HG03571 (cell line): Measurements from ENCODE around the gene ADI1.
"Not testable (repeated sequence)": the region's sequence is repeated elsewhere in the genome, so short reads cannot be mapped to it uniquely, and the experiment has no call there.

Experiments
- ATAC-seq: cut with Tn5 transposase; IDR thresholded peaks from one replicate; pipeline ENCODE4 v1.9.1; 2021; ENCODE audit not compliant: unreplicated experiment

ADI1 gene

DNA sequence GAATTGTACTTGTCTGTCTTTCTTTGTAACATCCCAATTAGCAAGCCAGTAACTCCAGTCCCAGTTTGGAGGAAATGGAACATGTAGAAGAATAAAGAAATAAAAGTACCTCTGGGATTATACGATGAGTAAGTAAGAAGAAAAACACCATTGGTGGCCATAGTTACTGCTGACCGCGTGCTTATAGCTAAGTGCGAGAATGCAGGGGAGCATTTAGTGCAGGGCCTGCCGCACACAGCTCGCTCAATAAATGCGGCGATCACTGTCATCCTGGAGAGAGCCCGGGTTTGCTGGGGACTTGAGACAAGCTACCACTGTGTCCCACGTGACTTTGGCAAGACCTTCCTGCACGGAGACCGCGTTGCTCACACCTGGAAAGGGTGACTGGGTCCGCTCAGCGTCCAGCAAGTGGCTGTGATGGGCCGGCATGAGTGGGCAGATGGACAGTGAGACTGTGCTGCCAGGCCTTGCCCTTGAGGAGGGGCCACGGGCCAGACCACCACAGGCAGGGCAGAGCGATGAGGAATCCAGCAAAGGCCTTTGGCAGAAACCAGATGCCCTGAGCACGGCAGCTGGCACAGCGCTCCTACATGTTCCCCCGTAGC is 54.8 kb downstream of the ADI1 start:
- ATAC-seq: no peak

DNA sequence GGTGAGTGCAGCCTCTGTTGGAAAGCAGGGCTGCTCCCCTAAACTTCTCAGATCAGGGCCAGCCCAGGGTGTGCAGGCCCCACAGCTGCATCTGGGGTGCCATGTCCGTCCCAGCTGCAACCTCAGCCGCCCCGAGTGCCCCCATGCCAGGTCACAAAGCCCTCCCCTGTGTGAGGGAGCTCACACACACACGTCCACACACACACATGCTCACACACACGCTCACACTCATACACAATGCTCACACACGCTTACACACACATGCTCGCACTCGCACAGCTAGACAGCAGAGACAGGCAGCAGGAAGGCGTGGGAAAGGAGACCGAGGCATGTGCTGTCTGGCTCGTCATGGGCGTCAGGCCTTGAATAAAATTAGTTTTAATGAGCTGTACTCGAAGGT is 55.4 kb downstream of the ADI1 start:
- ATAC-seq: no peak

DNA sequence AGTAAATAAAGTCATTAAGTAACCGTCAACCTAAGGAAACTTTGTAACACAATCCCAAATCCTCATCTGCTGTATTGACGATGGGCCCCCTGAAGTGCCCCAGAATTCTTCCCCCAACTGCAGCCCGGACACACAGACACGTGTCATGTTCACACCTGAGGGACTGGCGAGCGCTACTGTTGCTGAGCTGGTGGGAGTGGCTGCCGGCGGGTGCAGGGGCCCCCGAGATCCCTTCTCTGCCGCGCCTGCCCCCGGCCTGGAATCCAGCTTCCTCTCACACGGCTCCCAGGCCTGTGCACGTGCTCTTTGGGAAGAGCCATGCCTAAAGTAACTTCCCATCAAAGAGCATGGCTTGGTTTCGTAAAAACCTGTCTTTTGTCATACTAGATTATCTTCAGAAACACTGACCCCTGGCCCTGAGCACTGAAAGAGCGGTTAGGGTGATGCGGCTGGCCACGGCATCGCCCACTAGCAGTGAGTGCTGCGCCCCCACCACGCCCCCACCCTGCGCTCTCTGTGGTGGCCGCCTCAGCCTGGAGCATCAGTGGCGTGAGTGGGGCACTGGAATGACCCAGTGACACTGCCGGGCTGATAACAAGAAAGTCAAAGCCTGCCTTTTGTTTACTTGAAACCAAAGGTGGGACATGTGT is 56.0 kb downstream of the ADI1 start:
- no peak for ATAC-seq

GRCh38 chr2:3462493-3463104 is 56.7 kb downstream of the ADI1 start:
- ATAC-seq: peak; percentile 4

GRCh38 chr2:3461801-3462492 is 57.4 kb downstream of the ADI1 start:
- ATAC-seq: peak; percentile 79

DNA sequence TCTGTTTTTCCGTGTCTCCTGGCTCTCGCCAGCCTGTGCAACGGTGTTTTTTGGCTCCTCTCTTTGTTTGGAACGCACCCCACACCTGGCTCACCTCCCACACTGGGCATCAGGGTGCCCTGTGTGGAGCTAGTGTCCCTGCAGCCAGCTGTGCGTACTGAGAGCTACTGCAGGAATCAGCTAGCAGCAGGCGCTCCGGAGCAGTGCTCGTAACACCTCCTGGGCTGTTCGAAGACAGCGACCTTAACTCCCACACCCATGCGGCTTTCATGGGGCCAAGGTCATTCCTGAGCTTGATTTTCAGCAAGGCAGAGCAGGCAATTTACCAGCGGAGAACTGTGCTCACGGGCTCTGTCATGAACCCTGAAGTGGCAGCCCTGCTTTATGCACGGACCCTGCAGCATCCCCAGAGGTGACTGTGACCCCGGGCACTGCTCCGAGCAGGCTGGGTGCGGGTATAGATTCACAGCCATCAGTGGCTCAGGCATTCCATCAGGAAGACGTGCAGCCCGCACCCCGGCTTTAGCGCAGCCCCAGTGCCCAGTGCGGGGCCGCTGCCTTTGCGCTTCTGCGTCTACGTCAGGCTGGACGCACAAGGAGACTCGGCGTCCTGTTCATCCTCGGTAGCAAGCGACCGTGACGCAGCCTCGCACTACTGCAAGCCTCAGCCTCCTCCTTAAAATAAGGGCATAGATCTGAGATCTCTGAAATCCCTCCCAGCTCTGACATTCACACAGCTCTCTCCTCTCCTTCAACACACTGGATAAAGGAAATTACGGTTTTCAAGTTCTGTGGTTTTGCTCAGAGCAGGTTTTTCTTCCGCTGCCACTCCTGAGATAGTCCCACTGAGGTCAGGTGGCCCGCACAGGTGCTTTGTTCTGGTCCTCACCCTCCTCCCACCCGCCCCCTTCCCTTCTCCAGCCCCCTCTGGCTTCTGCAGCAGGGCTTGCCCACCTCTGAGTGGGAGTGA is 58.2 kb downstream of the ADI1 start:
- ATAC-seq: no peak

GRCh38 chr2:3460156-3460555 is 59.2 kb downstream of the ADI1 start:
- no peak for ATAC-seq

DNA sequence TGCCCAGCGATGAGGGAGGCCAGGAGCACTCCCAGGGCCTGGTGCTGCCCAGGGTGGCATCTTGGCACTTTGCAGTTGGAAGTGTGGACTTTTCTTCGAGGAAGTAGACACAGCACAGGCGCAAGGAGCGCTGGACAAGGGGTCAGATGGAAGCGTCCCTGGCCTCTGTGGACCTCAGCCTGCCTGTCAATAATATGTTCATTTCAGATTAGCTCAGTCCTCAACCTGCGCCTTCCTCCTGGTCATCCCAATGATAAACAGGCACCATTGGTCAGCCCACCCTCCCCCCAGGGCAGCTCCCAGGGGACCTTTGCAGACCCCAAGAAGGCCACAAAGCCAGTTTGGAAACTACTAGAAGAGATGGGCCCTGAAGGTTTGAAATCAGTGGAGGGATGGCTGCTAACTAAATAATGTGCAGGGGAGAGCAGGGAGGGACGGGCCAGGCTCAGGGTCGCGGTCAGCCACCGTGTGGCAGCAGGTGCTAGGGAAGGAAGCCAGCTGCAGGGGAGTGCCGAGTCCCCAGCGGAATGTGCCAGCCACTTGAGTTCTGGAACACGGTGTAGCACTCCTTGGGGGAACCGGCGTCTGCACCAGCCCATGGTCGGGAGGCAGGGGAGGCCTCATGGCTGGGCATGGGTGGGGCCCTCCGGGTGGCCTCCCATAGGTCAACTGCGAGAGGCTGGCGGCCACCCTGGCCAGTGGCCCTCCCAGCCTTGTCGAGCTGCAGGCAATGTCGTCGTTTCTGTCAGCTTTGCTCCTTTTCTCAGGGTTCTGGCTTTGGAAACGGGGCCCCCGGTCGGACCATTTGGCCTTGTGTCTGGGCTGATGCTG is 59.9 kb downstream of the ADI1 start:
- no peak for ATAC-seq

GRCh38 chr2:3458396-3459184 is 60.7 kb downstream of the ADI1 start:
- no peak for ATAC-seq

- no peak for ATAC-seq
Measured at GRCh38 chr2:3457524-3458395, 61.6 kb downstream of the ADI1 start.

DNA sequence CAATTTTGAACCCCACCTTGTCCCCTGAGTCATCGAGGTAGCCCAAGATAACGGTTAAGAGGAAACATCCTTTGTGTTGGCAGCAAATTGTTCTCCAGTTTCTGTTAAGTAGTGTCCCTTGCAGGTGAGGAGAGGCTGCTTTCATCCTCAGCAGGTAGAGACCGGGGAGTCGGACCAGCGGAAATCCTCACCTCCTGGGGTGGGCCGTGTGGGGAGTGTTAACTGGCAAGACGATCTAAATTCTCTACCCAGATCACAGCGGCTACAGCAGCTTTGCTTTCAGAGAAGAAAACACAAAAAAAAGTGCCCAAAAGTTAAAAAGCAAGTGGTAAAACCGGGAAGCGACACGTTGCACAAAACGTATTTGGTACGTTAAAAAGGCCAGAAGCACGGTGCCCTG is 63.2 kb downstream of the ADI1 start:
- no peak for ATAC-seq

- no peak for ATAC-seq
Measured at GRCh38 chr2:3454802-3455201, 64.5 kb downstream of the ADI1 start.

DNA sequence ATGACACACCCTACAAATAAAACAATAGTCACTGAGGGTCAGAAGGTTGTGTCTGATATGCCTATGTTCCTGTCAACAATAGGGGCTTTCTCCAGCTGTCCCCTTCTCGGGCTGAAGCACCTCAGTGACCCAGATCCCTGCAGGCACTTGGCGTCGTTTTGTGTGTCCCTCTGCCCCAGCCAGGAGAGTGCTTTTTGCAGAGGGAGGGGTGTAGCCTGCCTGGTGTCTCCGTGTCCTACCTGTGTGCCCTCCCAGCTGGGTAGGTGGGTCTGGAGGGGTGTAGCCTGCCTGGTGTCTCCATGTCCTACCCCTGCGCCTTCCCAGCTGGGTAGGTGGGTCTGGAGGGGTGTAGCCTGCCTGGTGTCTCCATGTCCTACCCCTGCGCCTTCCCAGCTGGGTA is 65.3 kb downstream of the ADI1 start:
- ATAC-seq: not testable (repeated sequence)

GRCh38 chr2:3453190-3453999 is 65.9 kb downstream of the ADI1 start:
- no peak for ATAC-seq

DNA sequence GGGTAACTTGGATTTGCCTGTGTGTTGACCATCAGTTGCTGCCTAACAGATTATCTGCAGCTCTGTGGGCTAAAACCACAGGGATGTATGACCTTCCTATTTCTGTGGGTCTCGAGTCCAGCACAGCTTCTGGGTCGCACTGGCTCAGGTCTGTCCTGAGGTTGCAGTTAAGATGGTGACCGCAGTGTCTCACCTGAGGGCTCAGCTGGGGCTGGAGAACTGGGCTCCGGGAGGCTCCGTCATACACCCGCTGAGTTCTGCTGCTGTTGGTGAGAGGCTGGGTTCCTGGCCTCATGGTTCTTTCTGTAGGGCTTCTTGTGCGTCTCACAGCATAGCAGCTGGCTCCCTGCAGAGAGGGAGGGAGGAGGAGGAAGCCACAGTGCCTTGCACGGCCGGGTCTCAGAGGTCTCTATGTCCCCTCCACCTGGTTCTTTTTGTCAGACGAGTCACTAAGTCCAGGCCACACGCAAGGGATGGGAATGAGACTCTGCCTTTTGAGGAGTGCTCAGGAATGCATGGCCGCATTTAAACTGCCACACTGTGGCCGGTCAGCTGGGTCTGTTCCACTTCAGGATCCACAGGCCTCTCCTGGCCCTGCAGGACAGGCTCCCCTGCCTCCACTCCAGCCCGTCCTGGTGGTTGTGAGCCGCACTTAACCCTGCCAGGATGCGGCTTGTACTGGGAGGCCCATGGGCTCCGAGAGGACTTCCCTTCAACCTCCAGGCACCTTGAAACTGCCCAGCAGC is 67.2 kb downstream of the ADI1 start:
- no peak for ATAC-seq

- no peak for ATAC-seq
Measured at GRCh38 chr2:3451169-3451568, 68.2 kb downstream of the ADI1 start.
